ENCODE data around the gene SLC12A9.

DNA sequence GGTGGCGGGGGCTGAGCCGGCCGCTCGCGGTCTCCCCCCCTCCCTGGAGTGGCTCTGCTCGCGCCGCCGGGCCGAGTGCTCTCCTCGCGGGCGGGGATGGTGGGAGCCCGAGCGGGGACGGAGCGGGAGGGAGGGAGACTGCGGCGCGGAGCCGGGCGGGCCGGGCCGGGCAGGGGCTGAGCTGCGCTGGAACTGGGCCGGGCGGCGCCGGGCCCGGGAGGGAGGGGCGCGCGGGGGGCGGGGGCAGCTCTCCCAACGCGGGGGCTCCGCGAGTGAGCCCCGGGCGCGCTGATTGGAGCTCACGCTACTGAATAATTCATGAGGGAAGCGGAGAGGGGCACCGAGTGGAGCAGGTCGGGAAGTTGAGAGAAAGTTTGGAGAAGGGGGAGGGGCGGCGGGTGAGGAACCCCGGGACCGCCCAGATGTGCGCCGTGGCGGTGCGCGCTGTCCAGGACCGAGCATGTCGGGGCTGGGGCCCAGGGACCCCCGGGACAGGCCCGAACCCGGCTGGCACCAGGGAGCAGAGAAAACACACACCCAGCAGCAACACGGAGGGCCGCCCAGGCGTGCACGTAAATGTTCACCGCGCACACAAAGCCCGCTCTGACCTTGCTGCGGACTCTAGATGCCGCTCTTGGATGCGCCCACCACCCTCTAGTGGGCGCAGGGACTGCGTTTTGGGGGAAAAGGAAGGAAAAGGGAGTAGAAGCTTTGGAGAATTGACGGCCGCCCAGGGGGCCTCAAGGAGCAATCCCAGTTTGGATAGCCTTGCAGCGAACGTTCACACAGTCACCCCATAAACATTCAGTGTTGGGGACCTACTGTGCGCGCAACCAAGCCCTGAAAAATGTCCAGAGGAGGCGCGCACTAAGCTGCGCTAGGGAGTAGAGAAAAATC lies 24.9 kb upstream of the SLC12A9 start, which contains the start of gene EPHB4:
- TF ChIP-seq, protein P1, sequence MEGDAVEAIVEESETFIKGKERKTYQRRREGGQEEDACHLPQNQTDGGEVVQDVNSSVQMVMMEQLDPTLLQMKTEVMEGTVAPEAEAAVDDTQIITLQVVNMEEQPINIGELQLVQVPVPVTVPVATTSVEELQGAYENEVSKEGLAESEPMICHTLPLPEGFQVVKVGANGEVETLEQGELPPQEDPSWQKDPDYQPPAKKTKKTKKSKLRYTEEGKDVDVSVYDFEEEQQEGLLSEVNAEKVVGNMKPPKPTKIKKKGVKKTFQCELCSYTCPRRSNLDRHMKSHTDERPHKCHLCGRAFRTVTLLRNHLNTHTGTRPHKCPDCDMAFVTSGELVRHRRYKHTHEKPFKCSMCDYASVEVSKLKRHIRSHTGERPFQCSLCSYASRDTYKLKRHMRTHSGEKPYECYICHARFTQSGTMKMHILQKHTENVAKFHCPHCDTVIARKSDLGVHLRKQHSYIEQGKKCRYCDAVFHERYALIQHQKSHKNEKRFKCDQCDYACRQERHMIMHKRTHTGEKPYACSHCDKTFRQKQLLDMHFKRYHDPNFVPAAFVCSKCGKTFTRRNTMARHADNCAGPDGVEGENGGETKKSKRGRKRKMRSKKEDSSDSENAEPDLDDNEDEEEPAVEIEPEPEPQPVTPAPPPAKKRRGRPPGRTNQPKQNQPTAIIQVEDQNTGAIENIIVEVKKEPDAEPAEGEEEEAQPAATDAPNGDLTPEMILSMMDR (IDR thresholded peaks at IDR 0.05; ENCODE audit: insufficient read depth, low read length) = no peak
- TF ChIP-seq POLR2AphosphoS5 (IDR thresholded peaks at IDR 0.05; ENCODE audit: low read depth) (no peak), GABPA (IDR thresholded peaks at IDR 0.05; ENCODE audit: low read depth) (no peak)
- TF ChIP-seq, protein P2, sequence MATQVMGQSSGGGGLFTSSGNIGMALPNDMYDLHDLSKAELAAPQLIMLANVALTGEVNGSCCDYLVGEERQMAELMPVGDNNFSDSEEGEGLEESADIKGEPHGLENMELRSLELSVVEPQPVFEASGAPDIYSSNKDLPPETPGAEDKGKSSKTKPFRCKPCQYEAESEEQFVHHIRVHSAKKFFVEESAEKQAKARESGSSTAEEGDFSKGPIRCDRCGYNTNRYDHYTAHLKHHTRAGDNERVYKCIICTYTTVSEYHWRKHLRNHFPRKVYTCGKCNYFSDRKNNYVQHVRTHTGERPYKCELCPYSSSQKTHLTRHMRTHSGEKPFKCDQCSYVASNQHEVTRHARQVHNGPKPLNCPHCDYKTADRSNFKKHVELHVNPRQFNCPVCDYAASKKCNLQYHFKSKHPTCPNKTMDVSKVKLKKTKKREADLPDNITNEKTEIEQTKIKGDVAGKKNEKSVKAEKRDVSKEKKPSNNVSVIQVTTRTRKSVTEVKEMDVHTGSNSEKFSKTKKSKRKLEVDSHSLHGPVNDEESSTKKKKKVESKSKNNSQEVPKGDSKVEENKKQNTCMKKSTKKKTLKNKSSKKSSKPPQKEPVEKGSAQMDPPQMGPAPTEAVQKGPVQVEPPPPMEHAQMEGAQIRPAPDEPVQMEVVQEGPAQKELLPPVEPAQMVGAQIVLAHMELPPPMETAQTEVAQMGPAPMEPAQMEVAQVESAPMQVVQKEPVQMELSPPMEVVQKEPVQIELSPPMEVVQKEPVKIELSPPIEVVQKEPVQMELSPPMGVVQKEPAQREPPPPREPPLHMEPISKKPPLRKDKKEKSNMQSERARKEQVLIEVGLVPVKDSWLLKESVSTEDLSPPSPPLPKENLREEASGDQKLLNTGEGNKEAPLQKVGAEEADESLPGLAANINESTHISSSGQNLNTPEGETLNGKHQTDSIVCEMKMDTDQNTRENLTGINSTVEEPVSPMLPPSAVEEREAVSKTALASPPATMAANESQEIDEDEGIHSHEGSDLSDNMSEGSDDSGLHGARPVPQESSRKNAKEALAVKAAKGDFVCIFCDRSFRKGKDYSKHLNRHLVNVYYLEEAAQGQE (IDR thresholded peaks at IDR 0.05; ENCODE audit: insufficient replicate concordance, low read depth) = no peak

Measured in HL-60 (cell line).